Measurements from ENCODE around the gene EPYC.

DNA sequence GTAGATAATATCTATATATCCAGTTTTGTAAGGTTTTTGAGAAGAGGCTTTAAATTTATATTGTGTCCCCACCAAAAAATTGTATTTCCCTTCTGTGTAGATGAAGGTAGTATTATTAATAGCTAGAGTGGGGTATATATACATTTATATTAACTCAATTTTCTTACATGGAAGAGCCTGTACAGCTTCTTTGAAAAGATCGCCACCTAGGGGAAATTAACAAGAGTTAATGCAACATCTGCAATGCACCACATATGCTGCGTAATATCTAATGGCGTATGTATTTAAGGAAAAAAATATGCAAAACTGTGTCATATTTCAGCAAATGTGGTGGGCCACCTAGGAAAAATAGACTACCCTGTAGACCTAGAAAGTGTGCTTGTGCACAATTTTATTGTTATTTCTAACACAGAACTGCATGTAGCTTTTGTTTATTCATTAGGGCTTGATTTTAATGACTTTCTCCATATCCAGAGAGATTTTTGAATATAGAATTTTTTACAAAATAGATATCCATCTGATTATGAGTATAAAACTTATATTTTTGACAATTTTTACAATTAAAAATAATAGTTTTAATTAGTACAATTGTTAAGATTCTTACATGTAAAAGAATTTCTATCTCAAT, 63.8 kb downstream of the EPYC start:
- TF ChIP-seq, protein P1, sequence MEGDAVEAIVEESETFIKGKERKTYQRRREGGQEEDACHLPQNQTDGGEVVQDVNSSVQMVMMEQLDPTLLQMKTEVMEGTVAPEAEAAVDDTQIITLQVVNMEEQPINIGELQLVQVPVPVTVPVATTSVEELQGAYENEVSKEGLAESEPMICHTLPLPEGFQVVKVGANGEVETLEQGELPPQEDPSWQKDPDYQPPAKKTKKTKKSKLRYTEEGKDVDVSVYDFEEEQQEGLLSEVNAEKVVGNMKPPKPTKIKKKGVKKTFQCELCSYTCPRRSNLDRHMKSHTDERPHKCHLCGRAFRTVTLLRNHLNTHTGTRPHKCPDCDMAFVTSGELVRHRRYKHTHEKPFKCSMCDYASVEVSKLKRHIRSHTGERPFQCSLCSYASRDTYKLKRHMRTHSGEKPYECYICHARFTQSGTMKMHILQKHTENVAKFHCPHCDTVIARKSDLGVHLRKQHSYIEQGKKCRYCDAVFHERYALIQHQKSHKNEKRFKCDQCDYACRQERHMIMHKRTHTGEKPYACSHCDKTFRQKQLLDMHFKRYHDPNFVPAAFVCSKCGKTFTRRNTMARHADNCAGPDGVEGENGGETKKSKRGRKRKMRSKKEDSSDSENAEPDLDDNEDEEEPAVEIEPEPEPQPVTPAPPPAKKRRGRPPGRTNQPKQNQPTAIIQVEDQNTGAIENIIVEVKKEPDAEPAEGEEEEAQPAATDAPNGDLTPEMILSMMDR (IDR thresholded peaks at IDR 0.05), result peak; percentile 66
- TF ChIP-seq EZH2 (IDR thresholded peaks at IDR 0.05; ENCODE audit: borderline replicate concordance, insufficient read depth, low read depth, low read length, poor library complexity, severe bottlenecking), result no peak
